HG03064 (cell line): ENCODE data around the gene AP3S1.

Experiments used
- ATAC-seq: cut with Tn5 transposase; IDR thresholded peaks from one replicate; pipeline ENCODE4 v1.9.1; 2021; ENCODE audit warnings: low read depth; ENCODE audit not compliant: unreplicated experiment

The AP3S1 gene

DNA sequence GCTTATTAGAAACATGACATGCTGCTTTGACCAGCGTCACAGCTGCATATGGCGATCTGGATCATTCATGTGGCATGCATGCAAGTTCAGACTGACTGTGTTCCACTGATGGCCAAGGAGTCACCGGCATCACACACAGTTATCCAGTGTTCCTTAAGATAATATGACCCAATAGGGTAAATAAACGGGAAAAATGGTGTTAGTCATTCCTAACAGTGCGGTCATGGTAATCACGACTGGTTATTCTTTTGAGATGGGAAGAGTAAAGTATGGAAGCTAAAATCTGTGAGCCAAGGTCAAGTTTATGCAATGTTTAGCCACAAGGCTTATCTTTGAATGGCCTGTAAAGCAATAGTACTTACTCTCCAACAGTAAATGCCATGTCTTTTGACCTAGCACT lies 91.3 kb downstream of the AP3S1 start:
- ATAC-seq = no peak

DNA sequence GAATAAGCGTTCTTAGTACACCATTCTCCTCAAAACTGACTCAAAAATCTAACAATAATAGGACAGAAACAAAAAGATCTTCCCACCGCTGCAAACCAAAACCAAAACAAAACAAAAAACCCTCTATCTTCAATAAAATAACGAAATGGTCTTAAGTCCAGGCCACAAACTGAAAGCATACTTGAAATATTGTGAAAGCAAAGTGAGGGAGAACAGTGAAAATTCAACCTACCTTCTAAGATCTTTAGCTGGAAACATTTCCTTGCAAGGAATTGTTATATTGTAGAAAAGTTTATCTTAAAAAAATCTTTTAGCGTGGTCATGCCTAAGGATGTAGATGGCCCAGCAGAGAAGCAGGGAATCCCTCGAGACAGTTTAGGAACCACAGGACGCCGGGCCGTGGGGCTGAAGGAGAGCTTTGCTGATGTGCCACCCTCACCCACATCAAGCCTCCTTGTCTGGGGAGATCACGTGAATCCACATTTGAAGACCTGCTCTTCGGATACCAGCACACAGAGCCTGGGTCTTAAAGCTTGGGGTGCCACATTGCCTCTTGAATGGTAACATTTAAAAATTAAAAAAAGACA lies 92.7 kb downstream of the AP3S1 start:
- no peak for ATAC-seq

GRCh38 chr5:115936031-115936430 lies 94.3 kb downstream of the AP3S1 start:
- ATAC-seq = no peak

DNA sequence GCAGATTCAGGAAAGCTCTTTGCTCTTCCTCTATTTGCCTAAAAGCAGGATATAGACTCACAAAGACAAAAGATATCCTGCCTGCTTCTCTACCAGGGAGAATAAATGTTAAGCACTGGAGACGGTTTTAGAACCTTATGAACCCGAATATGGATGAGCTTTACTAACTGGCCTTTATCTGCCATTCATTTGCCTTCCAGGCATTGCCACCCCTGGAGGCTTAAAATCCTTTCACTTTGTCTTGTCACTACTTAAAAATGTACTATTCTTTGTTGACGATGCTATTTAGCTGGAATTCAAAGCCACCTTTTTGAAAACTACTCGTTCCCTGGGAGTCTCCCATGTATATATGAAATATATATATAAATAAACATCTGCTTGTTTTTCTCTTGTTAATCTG lies 97.3 kb downstream of the AP3S1 start:
- no peak for ATAC-seq

DNA sequence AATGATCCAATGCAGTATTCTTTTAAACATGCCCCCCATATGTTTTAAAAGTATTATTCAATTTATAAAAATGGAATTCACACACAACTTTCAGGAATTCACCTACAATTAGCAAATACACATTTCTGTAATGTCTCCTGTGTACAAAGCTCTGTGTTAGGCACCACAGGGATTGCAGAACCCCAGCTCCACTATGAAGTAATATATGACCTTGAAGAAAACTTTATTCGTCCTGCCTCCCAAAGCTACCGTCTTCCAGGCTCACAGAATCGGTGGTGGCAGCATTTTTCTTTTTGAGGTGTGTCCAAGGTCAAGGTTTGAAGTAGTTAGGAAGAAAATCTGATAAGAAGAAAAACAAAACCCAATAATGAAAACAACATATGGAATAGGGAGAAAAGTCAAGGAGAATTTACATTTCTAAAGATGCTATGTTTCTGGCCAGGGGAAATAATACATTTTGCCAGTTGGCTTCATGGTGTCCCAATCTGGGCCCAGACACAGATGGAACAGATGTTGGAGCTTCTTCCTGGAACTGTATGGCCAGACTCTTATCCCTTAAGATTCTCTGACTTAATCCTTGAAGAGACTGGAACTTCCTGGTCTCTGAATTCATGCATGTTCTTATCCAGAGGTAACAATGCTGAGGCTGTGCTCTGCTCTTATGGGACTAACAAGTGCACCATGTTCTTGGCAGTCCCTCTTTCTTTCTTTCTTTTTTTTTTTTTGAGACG lies 98.5 kb downstream of the AP3S1 start:
- no peak for ATAC-seq

DNA sequence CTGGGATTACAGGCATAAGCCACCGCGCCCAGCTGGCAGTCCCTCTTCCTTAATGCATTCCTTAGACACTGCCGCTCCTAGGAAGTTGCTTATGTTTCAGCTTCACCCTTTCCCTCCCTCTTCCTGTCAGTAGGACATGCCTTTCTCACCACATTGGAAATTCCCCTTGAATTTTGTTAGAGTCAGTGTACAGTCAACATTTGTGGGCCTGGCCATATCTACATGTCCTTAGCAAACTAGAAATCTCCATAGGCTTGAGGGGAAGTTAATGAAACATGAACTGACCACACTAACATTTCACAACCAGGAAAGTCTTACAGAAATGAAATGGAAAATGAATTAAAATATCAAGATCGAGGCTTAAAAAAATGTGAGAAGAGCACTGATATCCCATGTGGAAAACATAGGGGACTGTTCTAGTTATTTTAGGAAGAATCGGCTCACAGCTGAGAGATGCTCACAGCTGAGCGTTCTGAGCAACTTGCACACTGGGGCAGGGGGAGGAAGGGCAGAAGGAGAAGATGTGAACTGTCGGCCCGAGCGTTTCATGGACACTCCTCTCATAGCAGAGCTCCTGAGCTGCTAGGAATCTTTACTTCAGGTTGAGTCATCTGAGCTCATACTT lies 99.4 kb downstream of the AP3S1 start:
- ATAC-seq = no peak

- no peak for ATAC-seq
Measured at GRCh38 chr5:115944501-115944900, 102.8 kb downstream of the AP3S1 start.

DNA sequence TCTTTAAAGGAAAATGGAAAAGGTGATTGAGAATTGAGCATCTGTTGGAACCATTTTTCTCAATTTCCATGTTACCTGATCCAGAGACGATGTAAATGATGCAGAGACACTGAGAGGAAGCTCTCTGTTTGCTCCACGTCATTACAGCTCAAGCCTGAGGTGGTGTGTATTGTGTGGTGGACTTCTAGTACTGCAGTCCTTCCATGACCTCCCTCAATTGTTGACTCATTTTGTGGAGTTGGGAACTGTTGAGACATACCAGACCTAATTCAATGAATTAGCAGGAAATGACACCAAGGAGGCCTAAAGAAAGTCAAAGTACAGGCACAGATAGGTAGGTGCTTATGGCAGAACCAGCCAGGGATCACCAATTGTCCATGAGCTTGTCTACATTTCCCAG lies 104.9 kb downstream of the AP3S1 start:
- ATAC-seq = no peak

GRCh38 chr5:115947260-115947659 lies 105.5 kb downstream of the AP3S1 start:
- ATAC-seq = no peak

- no peak for ATAC-seq
Measured at GRCh38 chr5:115948091-115948534, 106.4 kb downstream of the AP3S1 start.

DNA sequence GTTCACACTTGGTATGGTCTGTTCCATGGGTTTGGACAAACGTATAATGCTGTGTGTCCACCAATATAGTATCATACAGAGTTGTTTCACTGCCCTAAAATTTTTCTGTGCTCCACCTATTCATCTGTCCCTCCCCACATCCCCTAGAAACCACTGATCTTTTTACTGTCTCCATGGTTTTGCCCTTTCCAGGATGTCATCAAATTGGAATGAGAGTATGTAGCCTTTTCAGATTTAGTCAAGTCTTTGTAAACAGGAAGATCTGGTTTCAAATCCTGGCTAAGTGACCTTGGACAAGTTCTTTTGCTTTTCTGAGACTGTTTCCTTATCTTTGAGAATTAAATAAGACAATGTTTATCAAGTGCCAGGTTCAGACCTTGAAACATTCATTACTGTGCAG lies 107.4 kb downstream of the AP3S1 start:
- no peak for ATAC-seq

DNA sequence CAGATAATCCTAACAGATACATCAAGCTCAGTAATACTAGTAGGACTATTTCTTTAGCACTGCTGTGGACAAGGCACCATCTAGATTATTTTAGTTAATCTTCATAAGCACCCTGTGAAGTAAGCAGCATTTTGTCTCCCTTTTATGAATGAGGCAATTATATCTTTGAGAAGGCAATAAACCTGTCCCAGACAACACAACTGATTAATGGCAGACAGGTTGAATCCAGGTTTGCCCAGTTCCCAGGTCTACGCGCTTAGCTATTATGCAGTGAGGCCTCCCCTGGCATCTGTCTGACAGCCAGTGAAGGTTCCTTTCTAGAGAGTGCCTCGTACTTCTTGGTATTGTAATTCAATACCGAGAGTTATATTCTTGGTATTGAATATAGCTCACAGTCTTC lies 110.9 kb downstream of the AP3S1 start:
- ATAC-seq = no peak

DNA sequence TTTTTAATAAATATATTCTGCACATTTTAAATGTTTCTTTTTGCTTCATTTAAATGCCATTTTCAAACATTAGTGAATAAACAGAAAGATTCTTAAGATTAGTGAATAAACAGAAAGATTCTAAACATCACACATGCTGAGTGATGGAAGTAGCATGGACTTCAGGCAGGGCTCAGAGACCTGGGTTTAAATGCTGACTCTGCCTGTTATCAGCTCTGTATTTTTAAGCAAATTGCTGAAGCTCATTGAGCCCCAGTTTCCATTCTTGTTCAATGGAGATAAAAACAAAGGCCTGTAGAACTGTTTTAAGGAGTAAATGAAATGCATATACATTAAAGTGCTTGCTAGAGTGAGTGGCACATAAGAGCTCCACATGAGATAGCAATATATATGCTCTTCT lies 112.4 kb downstream of the AP3S1 start:
- no peak for ATAC-seq

DNA sequence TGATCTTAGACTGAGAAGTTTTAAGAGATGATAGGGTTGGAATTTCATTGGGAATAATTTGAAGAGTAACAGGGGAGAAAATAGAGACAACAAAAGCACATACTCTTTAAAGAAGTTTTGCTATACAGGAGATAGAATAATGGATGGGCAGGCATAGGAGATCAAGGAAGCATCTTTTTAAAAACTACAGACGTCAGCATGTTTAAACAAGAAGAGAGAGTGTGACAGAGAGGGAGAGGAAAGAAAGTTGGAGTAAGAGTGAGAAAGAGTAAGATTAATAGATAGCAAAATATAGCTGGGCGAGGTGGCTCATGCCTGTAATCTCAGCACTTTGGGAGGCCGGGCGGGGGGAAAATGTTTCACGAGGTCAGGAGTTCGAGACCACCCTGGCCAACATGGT lies 115.2 kb downstream of the AP3S1 start:
- ATAC-seq = no peak

DNA sequence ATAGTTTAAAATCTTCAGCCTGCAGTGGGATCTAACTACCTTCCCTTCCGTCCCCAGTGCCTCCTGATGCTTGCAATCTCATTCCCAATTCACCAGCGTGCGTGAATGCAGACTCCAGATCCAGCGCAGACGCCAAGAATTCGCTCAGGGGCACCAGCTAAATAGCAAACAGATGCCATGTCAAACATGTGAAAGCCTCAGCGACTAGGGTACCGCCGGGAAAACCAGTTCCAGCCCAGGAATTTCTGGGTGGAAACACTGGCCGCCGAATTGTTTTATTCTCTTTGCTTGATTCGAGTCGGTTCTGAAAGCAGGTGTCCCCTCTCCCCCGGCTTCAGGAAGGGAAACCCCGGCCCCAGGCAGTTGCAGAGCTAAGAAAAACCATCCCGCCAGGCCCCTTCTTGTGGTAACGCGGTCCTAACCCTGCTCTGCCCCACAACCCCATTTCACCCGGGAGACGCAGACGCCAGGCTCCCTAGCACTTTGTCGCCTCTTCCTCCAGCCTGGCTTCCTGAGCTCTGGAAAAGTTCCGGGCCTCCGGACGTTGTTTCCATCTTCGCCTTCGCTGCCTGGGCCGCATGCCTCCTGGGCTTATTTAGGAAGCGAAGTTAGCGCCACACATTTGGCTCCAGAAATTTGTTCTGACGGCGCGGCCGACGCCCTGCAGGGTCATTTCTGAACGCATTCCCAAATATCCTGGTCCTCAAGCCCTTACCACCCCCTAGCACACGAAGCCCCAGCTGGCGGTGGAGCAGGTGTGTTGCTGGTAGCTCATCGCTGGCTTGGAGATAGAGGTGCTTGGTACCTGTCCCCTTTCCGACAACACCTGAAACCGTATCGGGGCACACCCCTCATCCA lies 119.9 kb downstream of the AP3S1 start:
- ATAC-seq = no peak

GRCh38 chr5:115962239-115962564 lies 120.5 kb downstream of the AP3S1 start, which contains the start of gene LVRN:
TSS of gene LVRN (plus strand) at chr5:115962475. CDS start at chr5:115962618, 143 bp downstream.
- ATAC-seq = no peak

DNA sequence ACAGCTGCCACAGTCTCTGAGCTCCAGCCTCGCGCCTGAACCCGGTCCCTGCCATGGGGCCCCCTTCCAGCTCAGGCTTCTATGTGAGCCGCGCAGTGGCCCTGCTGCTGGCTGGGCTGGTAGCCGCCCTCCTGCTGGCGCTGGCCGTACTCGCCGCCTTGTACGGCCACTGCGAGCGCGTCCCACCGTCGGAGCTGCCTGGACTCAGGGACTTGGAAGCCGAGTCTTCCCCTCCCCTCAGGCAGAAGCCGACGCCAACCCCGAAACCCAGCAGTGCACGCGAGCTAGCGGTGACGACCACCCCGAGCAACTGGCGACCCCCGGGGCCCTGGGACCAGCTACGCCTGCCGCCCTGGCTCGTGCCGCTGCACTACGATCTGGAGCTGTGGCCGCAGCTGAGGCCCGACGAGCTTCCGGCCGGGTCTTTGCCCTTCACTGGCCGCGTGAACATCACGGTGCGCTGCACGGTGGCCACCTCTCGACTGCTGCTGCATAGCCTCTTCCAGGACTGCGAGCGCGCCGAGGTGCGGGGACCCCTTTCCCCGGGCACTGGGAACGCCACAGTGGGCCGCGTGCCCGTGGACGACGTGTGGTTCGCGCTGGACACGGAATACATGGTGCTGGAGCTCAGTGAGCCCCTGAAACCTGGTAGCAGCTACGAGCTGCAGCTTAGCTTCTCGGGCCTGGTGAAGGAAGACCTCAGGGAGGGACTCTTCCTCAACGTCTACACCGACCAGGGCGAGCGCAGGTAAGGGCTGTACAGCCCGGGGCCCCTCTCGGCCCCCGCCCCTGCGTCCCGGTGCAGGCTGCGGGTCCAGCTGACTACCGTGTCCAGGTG lies 121.0 kb downstream of the AP3S1 start:
- ATAC-seq = no peak

GRCh38 chr5:115963566-115963965 lies 121.8 kb downstream of the AP3S1 start:
- ATAC-seq = no peak
